ENCODE measurements around the gene CRISPLD2.

CRISPLD2 gene

GRCh38 chr16:84868829-84869472, 49.2 kb downstream of the CRISPLD2 start:
- TF ChIP-seq YY1 (IDR thresholded peaks at IDR 0.05; ENCODE audit: low read depth): no peak
- TF ChIP-seq RAD21 (IDR thresholded peaks at IDR 0.05; ENCODE audit: low read depth): no peak
- no peak for TF ChIP-seq MAX (IDR thresholded peaks at IDR 0.05)
- no peak for TF ChIP-seq CREB1 (IDR thresholded peaks at IDR 0.05; ENCODE audit: low read depth)
- no peak for TF ChIP-seq CEBPB (IDR thresholded peaks at IDR 0.05)
- no peak for TF ChIP-seq EP300 (IDR thresholded peaks at IDR 0.05; ENCODE audit: borderline replicate concordance)
- TF ChIP-seq TAF1 (IDR thresholded peaks at IDR 0.05; ENCODE audit: low read depth): no peak
- no peak for TF ChIP-seq TEAD4 (IDR thresholded peaks at IDR 0.05)
- TF ChIP-seq NFIC (IDR thresholded peaks at IDR 0.05): no peak
- no peak for TF ChIP-seq TCF12 (IDR thresholded peaks at IDR 0.05; ENCODE audit: low read depth)
- no peak for TF ChIP-seq EGR1 (IDR thresholded peaks at IDR 0.05)
- no peak for TF ChIP-seq FOXM1 (IDR thresholded peaks at IDR 0.05; ENCODE audit: borderline replicate concordance, low read depth)
- no peak for TF ChIP-seq ZBTB7A (IDR thresholded peaks at IDR 0.05; ENCODE audit: low read depth)
- TF ChIP-seq USF1 (IDR thresholded peaks at IDR 0.05): no peak
- TF ChIP-seq REST (IDR thresholded peaks at IDR 0.05; ENCODE audit: low read depth): no peak

- no peak for TF ChIP-seq EGR1 (IDR thresholded peaks at IDR 0.05)
- TF ChIP-seq MAX (IDR thresholded peaks at IDR 0.05): no peak
- TF ChIP-seq TCF12 (IDR thresholded peaks at IDR 0.05; ENCODE audit: low read depth): no peak
- TF ChIP-seq YY1 (IDR thresholded peaks at IDR 0.05; ENCODE audit: low read depth): no peak
- TF ChIP-seq NFIC (IDR thresholded peaks at IDR 0.05): no peak
- no peak for TF ChIP-seq EP300 (IDR thresholded peaks at IDR 0.05; ENCODE audit: borderline replicate concordance)
- TF ChIP-seq REST (IDR thresholded peaks at IDR 0.05; ENCODE audit: low read depth): no peak
- no peak for TF ChIP-seq TEAD4 (IDR thresholded peaks at IDR 0.05)
- TF ChIP-seq FOXM1 (IDR thresholded peaks at IDR 0.05; ENCODE audit: borderline replicate concordance, low read depth): no peak
- TF ChIP-seq RAD21 (IDR thresholded peaks at IDR 0.05; ENCODE audit: low read depth): no peak
- TF ChIP-seq CREB1 (IDR thresholded peaks at IDR 0.05; ENCODE audit: low read depth): no peak
- TF ChIP-seq TAF1 (IDR thresholded peaks at IDR 0.05; ENCODE audit: low read depth): no peak
- TF ChIP-seq CEBPB (IDR thresholded peaks at IDR 0.05): no peak
- no peak for TF ChIP-seq USF1 (IDR thresholded peaks at IDR 0.05)
- no peak for TF ChIP-seq ZBTB7A (IDR thresholded peaks at IDR 0.05; ENCODE audit: low read depth)
Observed at GRCh38 chr16:84869473-84869845, 49.7 kb downstream of the CRISPLD2 start.

- TF ChIP-seq ZBTB7A (IDR thresholded peaks at IDR 0.05; ENCODE audit: low read depth): no peak
- no peak for TF ChIP-seq TCF12 (IDR thresholded peaks at IDR 0.05; ENCODE audit: low read depth)
- no peak for TF ChIP-seq RAD21 (IDR thresholded peaks at IDR 0.05; ENCODE audit: low read depth)
- no peak for TF ChIP-seq TEAD4 (IDR thresholded peaks at IDR 0.05)
- TF ChIP-seq TAF1 (IDR thresholded peaks at IDR 0.05; ENCODE audit: low read depth): no peak
- no peak for TF ChIP-seq NFIC (IDR thresholded peaks at IDR 0.05)
- no peak for TF ChIP-seq EP300 (IDR thresholded peaks at IDR 0.05; ENCODE audit: borderline replicate concordance)
- TF ChIP-seq USF1 (IDR thresholded peaks at IDR 0.05): no peak
- TF ChIP-seq CREB1 (IDR thresholded peaks at IDR 0.05; ENCODE audit: low read depth): no peak
- no peak for TF ChIP-seq YY1 (IDR thresholded peaks at IDR 0.05; ENCODE audit: low read depth)
- no peak for TF ChIP-seq EGR1 (IDR thresholded peaks at IDR 0.05)
- TF ChIP-seq CEBPB (IDR thresholded peaks at IDR 0.05): no peak
- TF ChIP-seq FOXM1 (IDR thresholded peaks at IDR 0.05; ENCODE audit: borderline replicate concordance, low read depth): no peak
- no peak for TF ChIP-seq MAX (IDR thresholded peaks at IDR 0.05)
- no peak for TF ChIP-seq REST (IDR thresholded peaks at IDR 0.05; ENCODE audit: low read depth)
Observed at GRCh38 chr16:84874004-84874435, 54.2 kb downstream of the CRISPLD2 start.

Data from Ishikawa (cell line).